HL-60/S4 treated with phorbol 12-myristate 13-acetate at 8.2 ng/mL for 4 days and 3 days (cell line): ENCODE results near the gene CYP4V2.

Source experiments
- in situ Hi-C: fragments of 300-500 bp; cut with MboI; formaldehyde crosslinking; loops from 2 replicates; pipeline ENCODE4 v1.15.0; 2022; ENCODE audit warnings: low sequenced_read_pairs

Gene CYP4V2

GRCh38 chr4:186191200-186192065 is at the start of gene CYP4V2:
CYP4V2 (plus strand) TSS chr4:186191567; CDS start chr4:186191824, 257 bp downstream.
- in situ Hi-C loops = no loop called here

DNA sequence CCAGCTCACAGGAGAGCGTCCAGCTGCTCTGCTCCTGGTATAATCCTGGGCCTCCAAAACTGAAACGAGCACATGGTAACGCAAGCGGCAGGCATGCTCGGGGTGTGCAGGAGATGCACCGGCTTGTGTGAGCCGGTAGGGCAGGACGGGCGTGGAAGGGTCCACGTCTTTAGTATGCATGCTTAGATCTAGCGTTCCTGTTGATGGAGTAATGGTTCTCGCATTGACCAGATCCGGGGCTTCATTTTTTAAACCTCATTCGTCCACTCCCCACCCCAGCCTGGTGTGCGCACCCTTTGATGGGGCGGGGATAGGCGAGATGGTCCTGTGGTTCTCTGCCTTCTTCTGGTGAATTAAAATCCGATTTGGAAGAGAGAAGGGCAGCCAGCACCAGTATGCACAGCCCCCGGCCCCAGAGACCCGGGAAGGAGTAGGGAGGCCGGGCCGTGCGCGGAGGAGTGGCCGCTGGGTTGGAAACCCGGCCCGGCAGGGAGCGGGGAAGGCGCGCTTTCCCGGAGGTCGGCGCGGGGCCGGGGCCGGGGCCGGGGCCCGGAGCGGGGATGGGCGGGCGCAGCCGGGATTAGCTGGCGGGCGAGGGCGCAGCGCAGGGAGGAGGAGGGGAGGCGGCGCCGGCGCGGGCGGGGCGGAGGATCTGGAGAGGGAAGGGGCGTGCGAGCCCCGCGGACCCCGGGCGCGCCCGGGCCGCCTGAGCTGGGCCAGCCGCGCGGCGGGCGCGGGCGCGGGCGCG is 47.0 kb upstream of the CYP4V2 start:
- in situ Hi-C loops = no loop called here

DNA sequence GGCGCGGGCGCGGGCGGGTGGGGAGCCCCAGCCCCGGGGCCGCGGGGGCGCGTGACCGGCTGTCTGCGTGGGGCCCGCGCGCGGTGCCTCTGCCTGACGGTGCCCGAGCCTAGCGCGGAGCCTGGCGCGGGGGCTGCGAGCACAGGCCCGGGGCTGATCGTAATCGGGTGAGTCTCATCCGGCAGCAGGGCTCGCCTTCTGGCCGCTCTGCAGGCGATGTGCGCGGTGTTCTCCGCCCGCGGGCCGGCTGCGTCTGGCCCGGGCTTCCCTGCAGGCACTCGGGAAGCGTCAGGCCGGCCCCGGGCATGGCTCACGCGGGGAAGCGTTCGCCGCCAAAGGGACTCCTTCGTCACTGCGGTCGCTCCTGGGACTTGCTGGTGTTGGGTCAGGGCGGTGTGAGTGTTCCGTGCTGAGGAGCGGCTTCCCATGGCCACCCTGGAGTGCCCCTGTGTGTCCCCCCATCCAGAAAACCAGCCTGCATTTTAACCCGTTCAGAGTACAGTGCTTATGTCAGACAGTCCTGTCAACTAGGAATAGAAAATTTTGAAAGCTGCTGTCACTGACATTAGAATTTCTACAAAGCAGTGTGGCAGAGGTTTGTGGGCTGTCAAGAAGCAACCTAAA is 46.3 kb upstream of the CYP4V2 start:
- in situ Hi-C loops = no loop called here

DNA sequence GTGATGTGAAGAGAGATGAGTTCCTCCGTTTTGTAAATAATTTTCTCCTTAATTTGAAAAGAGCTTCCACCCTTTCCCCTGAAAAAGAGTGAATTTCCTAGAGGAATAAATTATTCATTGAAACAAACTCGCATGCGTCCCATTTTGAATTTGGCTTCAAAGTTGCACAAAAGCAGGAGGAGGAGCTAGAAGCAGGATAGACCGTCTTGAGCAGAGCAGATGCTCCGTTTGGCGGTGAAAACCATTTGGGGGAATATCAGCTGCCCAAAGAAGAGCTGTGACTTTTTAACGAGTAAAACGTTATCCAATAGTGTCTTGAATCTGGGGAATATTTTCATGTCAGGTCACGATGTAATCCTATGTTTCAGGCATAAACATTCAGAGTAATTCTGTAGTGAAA is 44.9 kb upstream of the CYP4V2 start:
- in situ Hi-C loops = no loop called here

- in situ Hi-C loops = no loop called here
Observed at GRCh38 chr4:186148336-186148975, 42.9 kb upstream of the CYP4V2 start.

DNA sequence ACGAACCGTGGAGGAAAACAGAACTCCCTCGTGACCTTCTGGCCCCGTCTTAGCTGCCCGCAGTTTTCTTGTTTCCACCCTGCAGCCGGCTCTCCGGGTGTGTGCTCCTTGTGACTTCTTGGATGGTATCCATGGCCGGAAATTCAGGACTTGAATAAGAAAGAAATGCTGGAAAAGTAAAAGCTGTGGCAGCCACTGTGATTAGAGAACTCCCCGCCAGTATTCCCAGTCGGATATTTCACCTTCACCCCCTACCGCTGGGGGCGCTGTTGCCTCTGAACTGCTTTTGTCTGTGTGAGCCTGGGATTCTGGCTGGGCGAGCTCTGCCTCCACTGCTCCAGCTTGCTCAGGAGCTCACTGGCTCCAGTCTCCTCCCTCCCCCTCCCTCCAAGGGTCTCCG is 41.5 kb upstream of the CYP4V2 start:
- in situ Hi-C loops = no loop called here

GRCh38 chr4:186150926-186151325 is 40.4 kb upstream of the CYP4V2 start:
- in situ Hi-C loops = no loop called here

DNA sequence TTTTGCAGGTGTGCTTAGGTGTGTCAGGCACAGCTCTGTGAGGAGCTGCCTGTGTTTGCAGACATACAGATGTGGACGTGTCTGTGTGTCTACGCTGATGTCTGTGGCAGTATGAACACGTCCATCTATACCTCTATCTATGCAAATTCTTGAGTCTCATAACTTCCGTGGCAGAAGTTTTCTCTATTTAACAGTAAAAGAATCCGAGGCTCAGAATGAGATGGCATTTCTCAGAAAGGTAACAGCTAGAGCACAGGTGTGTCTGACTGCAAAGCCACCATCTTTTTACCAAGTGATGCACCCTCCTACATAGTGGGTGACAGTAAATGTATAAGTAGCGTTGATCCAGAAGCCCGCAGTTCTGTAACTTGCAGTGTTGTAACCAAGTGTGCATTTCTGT is 39.9 kb upstream of the CYP4V2 start:
- in situ Hi-C loops = no loop called here

GRCh38 chr4:186158021-186158813 is 33.1 kb upstream of the CYP4V2 start:
- in situ Hi-C loops = no loop called here

- in situ Hi-C loops = no loop called here
Observed at GRCh38 chr4:186158966-186159365, 32.4 kb upstream of the CYP4V2 start.

GRCh38 chr4:186159613-186160012 is 31.8 kb upstream of the CYP4V2 start:
- in situ Hi-C loops = no loop called here

DNA sequence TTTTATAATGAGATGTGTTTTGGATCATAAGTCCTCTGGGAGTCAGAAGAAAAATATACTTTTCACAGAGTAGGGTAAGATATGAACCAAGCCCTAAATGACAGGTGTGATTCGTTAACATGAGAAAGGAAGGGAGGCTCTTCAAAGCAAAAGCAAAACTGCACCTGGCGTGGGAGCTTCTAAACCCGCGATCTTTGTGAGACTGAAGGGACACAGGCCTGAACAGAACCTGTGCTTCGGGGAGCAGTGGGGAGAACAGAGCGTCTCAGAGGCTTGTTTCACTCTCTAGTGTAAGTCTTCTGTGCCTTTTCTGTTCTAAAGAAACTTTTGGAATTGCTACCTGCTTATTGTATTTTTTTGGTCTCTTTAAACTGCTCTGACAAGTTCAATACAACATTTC is 30.2 kb upstream of the CYP4V2 start:
- in situ Hi-C loops = no loop called here

DNA sequence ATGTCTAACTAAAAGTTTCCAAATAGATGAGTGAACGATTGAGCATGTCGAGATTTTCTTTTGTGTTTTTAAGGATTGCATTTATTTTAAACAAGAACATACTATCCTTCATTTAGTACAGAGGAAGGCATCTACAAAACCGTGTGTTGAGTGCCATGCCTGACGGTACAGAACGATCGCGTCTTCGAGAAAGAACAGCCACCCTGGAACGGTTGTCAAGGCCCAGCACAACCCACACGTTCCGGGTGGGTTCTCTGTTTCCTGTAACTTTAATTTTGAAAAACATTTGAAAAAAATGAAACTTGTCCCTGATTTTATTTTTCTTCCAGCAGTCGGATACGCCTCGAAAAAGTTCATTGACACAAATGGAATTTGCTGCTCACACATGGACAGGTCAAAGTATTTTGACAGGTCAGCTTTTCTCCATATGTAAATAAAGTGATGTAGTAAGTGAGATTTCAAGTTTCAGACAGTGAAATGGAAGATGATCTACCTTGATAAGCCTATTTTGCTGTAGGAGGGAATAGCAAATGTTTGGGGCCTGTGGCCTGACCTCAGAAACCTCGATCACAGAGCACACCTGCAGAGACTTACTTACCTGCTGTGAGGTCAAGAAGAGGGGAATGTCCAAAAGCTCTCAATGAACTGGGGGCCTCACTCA is 24.4 kb upstream of the CYP4V2 start:
- in situ Hi-C loops = no loop called here

DNA sequence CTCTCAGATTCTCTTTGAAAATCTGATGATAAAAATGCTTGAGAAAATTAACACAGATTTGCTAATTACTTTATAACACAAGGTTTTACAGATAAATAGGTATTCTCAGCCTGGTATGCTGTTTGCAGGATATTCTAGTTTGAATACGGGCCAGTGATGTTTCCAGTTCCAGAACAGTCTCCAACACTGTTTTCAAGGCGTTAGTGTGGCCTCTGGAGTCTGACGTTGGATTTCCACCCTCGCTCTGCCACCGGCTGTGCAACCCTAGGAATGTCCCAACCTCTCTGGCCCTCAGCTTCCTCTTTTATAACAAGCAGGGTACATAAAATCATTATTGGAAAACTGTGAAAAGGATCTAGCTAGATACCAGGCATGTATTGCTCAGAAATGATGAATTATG is 23.8 kb upstream of the CYP4V2 start:
- in situ Hi-C loops = no loop called here

GRCh38 chr4:186168750-186169149 is 22.6 kb upstream of the CYP4V2 start:
- in situ Hi-C loops = no loop called here

- in situ Hi-C loops = no loop called here
Observed at GRCh38 chr4:186169333-186169944, 21.9 kb upstream of the CYP4V2 start.

- in situ Hi-C loops = no loop called here
Observed at GRCh38 chr4:186169945-186170802, 21.2 kb upstream of the CYP4V2 start.

- in situ Hi-C loops = no loop called here
Observed at GRCh38 chr4:186170966-186171365, 20.4 kb upstream of the CYP4V2 start.

DNA sequence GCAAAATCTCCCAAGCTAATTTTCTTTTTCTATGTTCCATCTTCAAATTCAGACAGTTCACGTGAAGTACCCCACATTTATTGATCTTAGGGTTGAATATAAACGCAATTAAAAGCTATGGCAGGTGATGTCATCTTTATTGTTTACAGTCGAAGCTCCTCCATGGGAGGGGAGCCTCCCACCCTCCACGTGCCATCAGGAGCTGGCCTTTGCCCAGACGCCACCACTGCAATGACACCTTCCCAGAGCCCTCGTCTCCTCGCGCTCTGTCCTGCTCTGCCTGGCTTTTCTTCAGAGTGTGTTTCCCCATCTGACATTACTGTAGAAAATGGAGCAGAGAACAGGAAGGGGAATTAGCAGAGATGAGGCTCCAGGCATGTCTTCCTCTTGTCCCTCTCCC is 18.8 kb upstream of the CYP4V2 start:
- in situ Hi-C loops = no loop called here
